Stimulated activated CD4-positive, alpha-beta T cell treated with anti-CD3 and anti-CD28 coated beads, TNF-alpha, amount 100 ng/mL, for 1 hour (primary cell): ENCODE results near the gene AFF3.

ENCODE experiments used
- DNase-seq, 3 donors: peaks; one replicate each; pipeline ENCODE4 v3.0.0-alpha.2; 2020; ENCODE audit warnings: low read depth in 3 of 3, low spot score in 1 of 3

Gene AFF3

GRCh38 chr2:99572373-99573164 lies 569.8 kb downstream of the AFF3 start:
- DNase-seq, result no peak

GRCh38 chr2:99571954-99572353 lies 570.4 kb downstream of the AFF3 start:
- no peak for DNase-seq

GRCh38 chr2:99571533-99571932 lies 570.9 kb downstream of the AFF3 start:
- DNase-seq, result no peak

GRCh38 chr2:99571021-99571420 lies 571.4 kb downstream of the AFF3 start:
- no peak for DNase-seq

GRCh38 chr2:99569386-99569785 lies 573.0 kb downstream of the AFF3 start:
- DNase-seq, result no peak

GRCh38 chr2:99565227-99565626 lies 577.2 kb downstream of the AFF3 start:
- DNase-seq, result no peak

GRCh38 chr2:99562516-99562915 lies 579.9 kb downstream of the AFF3 start:
- no peak for DNase-seq

- DNase-seq, result no peak
These were observed 580.6 kb downstream of the AFF3 start for GRCh38 chr2:99561804-99562203.

- peak; percentile 66 to 88 (median 71) for DNase-seq
These were observed 583.2 kb downstream of the AFF3 start for GRCh38 chr2:99559075-99559662.

- no peak for DNase-seq
These were observed 587.0 kb downstream of the AFF3 start for GRCh38 chr2:99555404-99555803.

- no peak for DNase-seq
These were observed 587.5 kb downstream of the AFF3 start for GRCh38 chr2:99554871-99555270.

- no peak for DNase-seq
These were observed 588.2 kb downstream of the AFF3 start for GRCh38 chr2:99554238-99554637.

GRCh38 chr2:99552529-99552928 lies 589.9 kb downstream of the AFF3 start:
- DNase-seq, result no peak

GRCh38 chr2:99550368-99550767 lies 592.0 kb downstream of the AFF3 start:
- no peak for DNase-seq

- DNase-seq, result no peak
These were observed 596.8 kb downstream of the AFF3 start for GRCh38 chr2:99545604-99546003.

GRCh38 chr2:99545066-99545465 lies 597.3 kb downstream of the AFF3 start:
- DNase-seq, result no peak

- no peak for DNase-seq
These were observed 597.8 kb downstream of the AFF3 start for GRCh38 chr2:99544608-99545007.

- no peak for DNase-seq
These were observed 599.1 kb downstream of the AFF3 start for GRCh38 chr2:99543247-99543646.

- DNase-seq, result no peak
These were observed 604.4 kb downstream of the AFF3 start for GRCh38 chr2:99537910-99538485.

- DNase-seq, result no peak
These were observed 618.3 kb downstream of the AFF3 start for GRCh38 chr2:99524056-99524455.

- DNase-seq, result no peak
These were observed 620.2 kb downstream of the AFF3 start for GRCh38 chr2:99522157-99522556.

- no peak for DNase-seq
These were observed 621.6 kb downstream of the AFF3 start for GRCh38 chr2:99520813-99521212.

- DNase-seq, result no peak
These were observed 622.2 kb downstream of the AFF3 start for GRCh38 chr2:99520195-99520594.
